Measurements from ENCODE around the gene CRABP2. TPM values are rescaled to one million over a fixed set of nuclear protein-coding genes. Genes with fewer than 3 reads are reported as not detected.

Gene CRABP2
- total and polyA plus RNA-seq, 2 of the 4 experiments (the other 2 are of a cell fraction): 6.3 to 15.7 TPM

DNA sequence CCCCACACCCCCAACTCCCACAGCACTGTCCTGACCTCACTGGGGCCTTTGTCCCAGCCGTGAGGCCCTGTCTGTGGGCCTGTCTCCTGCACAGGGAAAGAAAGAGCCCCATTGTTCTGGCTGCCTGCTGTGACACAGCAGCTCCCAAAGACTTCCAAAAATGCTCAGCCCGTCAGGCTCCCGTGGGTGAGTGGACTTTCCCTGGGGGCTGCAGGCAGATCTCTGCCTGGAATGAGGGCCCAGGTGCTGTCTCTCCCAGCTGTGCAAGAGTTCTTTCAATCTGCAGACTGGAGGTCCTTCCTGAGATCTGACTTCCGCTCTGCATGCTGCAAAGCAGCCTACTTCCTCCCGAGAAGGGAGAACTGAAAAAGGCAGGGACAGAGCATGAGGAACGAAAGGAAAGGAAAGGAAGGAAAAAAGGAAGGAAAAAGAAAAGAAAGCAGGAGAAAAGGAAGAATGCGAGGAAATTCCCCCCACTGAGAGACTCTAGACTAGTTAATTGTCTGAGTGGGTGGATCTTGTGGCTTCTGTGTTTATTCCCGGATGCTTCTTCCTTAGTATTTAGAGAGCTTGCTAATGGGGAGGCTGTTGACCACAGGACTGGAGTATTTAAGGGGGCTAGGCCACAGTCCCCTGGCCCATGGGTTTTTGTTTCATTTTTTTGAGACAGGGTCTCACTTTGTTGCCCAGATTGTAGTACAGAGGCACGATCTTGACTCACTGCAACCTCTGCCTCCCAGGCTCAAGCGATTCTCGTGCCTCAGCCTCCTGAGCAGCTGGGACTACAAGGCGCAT, 43.2 kb downstream of the CRABP2 start:
- H4K91ac ChIP-seq (ENCODE audit: insufficient read depth, low read depth, low read length): peak overlapping the region; percentile 87
- H3K4me2 ChIP-seq (ENCODE audit: low read depth, low read length): peak overlapping the region; percentile 49
- in situ Hi-C loops (cut with MboI; ENCODE audit: low sequenced_read_pairs) (no loop called here), dilution Hi-C loops (cut with HindIII; ENCODE audit: low sequenced_read_pairs, unreplicated experiment) (no loop called here), intact Hi-C loops (cut with micrococcal nuclease) (no loop called here)
- peaks cover 57% of the 10 kb centered on the region for H3K4me1 ChIP-seq (ENCODE audit: control insufficient read depth, insufficient read depth, low read length)
- H3K9ac ChIP-seq (ENCODE audit: low read depth, low read length): 0 out of 2 replicates have a peak overlapping the region, but pooled peaks have one; percentile 27
- peak overlapping the region; percentile 63 for H3K56ac ChIP-seq (ENCODE audit: extremely low read depth, insufficient read depth, low read length)
- peak overlapping the region; percentile 97 for H3K4ac ChIP-seq (ENCODE audit: low read depth, low read length)
- 60% methylated on average over 1 of the region's 12 CpGs; no CpG with 5 or more reads in 1 of the 2 experiments for WGBS, 2 experiments (ENCODE audit: extremely low coverage in 2 of 2, insufficient read length in 1 of 2)
- H2BK5ac ChIP-seq (ENCODE audit: low read depth, low read length, poor library complexity, severe bottlenecking): peak overlapping the region; percentile 95
- H3K36me3 ChIP-seq (ENCODE audit: control insufficient read depth, insufficient read depth, low read length): no peaks in the 10 kb centered on the region
- H3K79me1 ChIP-seq (ENCODE audit: low read depth in 1 of 2, low read length in 2 of 2): peaks cover 0 to 36% of the 10 kb centered on the region in 2 experiments; a peak in 2 of 4 replicates
- H2AFZ ChIP-seq (replicated peaks; ENCODE audit: low read length, poor library complexity): peak overlapping the region; percentile 90
- H3K9me3 ChIP-seq (ENCODE audit: control insufficient read depth, insufficient read depth, low read length): no peaks in the 10 kb centered on the region
- H4K5ac ChIP-seq (ENCODE audit: low read depth, low read length): peak overlapping the region; percentile 35
- peak overlapping the region; percentile 90 for H3K14ac ChIP-seq (replicated peaks; ENCODE audit: low read depth, low read length)
- H2AK5ac ChIP-seq (ENCODE audit: low read depth, low read length): peak overlapping the region; percentile 94
- H4K8ac ChIP-seq (ENCODE audit: low read depth in 2 of 2, low read length in 2 of 2): peak overlapping the region; percentile 34 to 79
- DNase-seq (peak; percentile 60), ATAC-seq (ENCODE audit: low read depth) (no peak)
- H2BK20ac ChIP-seq (ENCODE audit: low read depth, low read length): peak overlapping the region; percentile 97
- H3K18ac ChIP-seq (ENCODE audit: low read depth, low read length): peak overlapping the region; percentile 69
- CTCF ChIA-PET: interaction anchor here (1.0 to 2.3 kb wide), 4 partner anchors 13 to 64 kb away, joined by 3 to 6 read pairs (median 4); no protein-coding TSS in a partner anchor
- H2AK9ac ChIP-seq (replicated peaks; ENCODE audit: low read depth, low read length, poor library complexity): peak overlapping the region; percentile 94
- peak overlapping the region; percentile 89 for H2BK15ac ChIP-seq (ENCODE audit: low read depth, low read length)
- peak overlapping the region; percentile 87 for H3K27ac ChIP-seq (ENCODE audit: insufficient read depth, low read length)
- POLR2A ChIA-PET (ENCODE audit: unreplicated experiment): interaction anchor here (2.8 kb wide), 1 partner anchor 14 kb away, joined by 29 read pairs; the partner anchor contains the start of gene NES
- no TSS peak for BruUV-seq (replicated peaks)
- peak overlapping the region; percentile 96 for H2BK120ac ChIP-seq (ENCODE audit: low read depth, low read length)
- H3K23ac ChIP-seq (ENCODE audit: low read depth, low read length): peak overlapping the region; percentile 82
- peaks cover 25% of the 10 kb centered on the region for H3K9me1 ChIP-seq (ENCODE audit: insufficient read depth, low read length)
- peaks cover 1% of the 10 kb centered on the region; the same call in 1 of the 2 replicates for H3K27me3 ChIP-seq (ENCODE audit: control insufficient read depth, insufficient read depth, low read length)
- no peak overlapping the region for H3K4me3 ChIP-seq (ENCODE audit: insufficient read depth, low read depth, low read length)
- H4K20me1 ChIP-seq (ENCODE audit: insufficient read depth, low read length): no peaks in the 10 kb centered on the region
- TF ChIP-seq MAZ (IDR thresholded peaks at IDR 0.05; ENCODE audit: borderline replicate concordance, low read depth, low read length): no peak
- no peak for TF ChIP-seq BHLHE40 (IDR thresholded peaks at IDR 0.05; ENCODE audit: low read depth, low read length)
- no peak for TF ChIP-seq NFE2L2 (IDR thresholded peaks at IDR 0.05; ENCODE audit: low read depth, low read length)
- no peak for TF ChIP-seq CHD1 (IDR thresholded peaks at IDR 0.05; ENCODE audit: low read depth, low read length)
- TF ChIP-seq, protein P1, sequence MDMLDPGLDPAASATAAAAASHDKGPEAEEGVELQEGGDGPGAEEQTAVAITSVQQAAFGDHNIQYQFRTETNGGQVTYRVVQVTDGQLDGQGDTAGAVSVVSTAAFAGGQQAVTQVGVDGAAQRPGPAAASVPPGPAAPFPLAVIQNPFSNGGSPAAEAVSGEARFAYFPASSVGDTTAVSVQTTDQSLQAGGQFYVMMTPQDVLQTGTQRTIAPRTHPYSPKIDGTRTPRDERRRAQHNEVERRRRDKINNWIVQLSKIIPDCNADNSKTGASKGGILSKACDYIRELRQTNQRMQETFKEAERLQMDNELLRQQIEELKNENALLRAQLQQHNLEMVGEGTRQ (IDR thresholded peaks at IDR 0.05; ENCODE audit: low read depth, low read length): no peak
- TF ChIP-seq MAFK (IDR thresholded peaks at IDR 0.05; ENCODE audit: low read depth, low read length): no peak
- TF ChIP-seq POLR2A (IDR thresholded peaks at IDR 0.05; ENCODE audit: low read depth, low read length): no peak
- no peak for TF ChIP-seq MXI1 (IDR thresholded peaks at IDR 0.05; ENCODE audit: borderline replicate concordance, low read depth, low read length)
- no peak for TF ChIP-seq RFX5 (IDR thresholded peaks at IDR 0.05; ENCODE audit: low read depth, low read length)
- TF ChIP-seq FOS (IDR thresholded peaks at IDR 0.05; ENCODE audit: low read depth, low read length): no peak
- TF ChIP-seq RAD21 (IDR thresholded peaks at IDR 0.05; ENCODE audit: low read length): no peak
- no peak for TF ChIP-seq CEBPB (IDR thresholded peaks at IDR 0.05; ENCODE audit: low read depth, low read length)
- no peak for TF ChIP-seq RCOR1 (IDR thresholded peaks at IDR 0.05; ENCODE audit: insufficient replicate concordance, low read length)
- TF ChIP-seq, protein P2, sequence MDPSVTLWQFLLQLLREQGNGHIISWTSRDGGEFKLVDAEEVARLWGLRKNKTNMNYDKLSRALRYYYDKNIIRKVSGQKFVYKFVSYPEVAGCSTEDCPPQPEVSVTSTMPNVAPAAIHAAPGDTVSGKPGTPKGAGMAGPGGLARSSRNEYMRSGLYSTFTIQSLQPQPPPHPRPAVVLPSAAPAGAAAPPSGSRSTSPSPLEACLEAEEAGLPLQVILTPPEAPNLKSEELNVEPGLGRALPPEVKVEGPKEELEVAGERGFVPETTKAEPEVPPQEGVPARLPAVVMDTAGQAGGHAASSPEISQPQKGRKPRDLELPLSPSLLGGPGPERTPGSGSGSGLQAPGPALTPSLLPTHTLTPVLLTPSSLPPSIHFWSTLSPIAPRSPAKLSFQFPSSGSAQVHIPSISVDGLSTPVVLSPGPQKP (IDR thresholded peaks at IDR 0.05; ENCODE audit: borderline replicate concordance, low read depth, low read length): no peak
- no peak for TF ChIP-seq SMC3 (IDR thresholded peaks at IDR 0.05; ENCODE audit: low read depth, low read length)
